PFSK-1 (cell line): ENCODE results near the gene GDPD4.

Experiments
- POLR2AphosphoS5 ChIP-seq: IDR thresholded peaks from 2 replicates; pipeline ENCODE4 v1.6.1; 2012; ENCODE audit warnings: low read depth, mild to moderate bottlenecking, control low read depth, low read length, moderate library complexity
- SIN3A ChIP-seq: IDR thresholded peaks from 2 replicates; pipeline ENCODE4 v1.6.1; 2012; ENCODE audit warnings: mild to moderate bottlenecking, low read length, moderate library complexity, borderline replicate concordance; ENCODE audit not compliant: insufficient read depth
- TAF1 ChIP-seq: IDR thresholded peaks from 2 replicates; pipeline ENCODE4 v1.6.1; 2012; ENCODE audit warnings: low read length, control low read depth, borderline replicate concordance; ENCODE audit not compliant: insufficient read depth
- TF ChIP-seq, protein P1 (sequence below), 2 experiments: IDR thresholded peaks; 2 replicates each; pipeline versions ENCODE4 v1.6.1 to v1.8.0; 2011 to 2012; ENCODE audit warnings: low read depth in 2 of 2, low read length in 2 of 2, control low read depth in 1 of 2, inconsistent platforms in 1 of 2, mild to moderate bottlenecking in 1 of 2, moderate library complexity in 1 of 2; ENCODE audit not compliant: insufficient read depth in 1 of 2

DNA sequence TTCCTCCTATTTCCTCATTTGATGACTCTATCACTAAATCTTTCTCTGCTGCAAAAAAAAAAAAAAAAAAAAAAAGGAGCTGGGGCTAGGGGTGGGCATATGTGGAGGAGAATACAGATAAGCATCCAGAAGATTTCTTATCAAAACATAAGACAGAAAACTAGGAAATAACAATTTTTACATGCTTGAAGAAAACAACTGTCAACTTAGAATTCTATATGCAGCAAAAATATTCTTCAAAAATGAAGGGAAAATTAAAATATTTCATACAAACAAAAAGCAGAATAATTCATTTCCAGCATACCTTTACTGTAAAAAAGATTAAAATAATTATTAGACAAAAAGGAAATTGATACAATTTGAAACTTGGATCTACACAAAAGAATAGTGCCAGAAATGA lies 38.7 kb downstream of the GDPD4 start:
- no peak for TF ChIP-seq TAF1
- TF ChIP-seq SIN3A, result no peak
- TF ChIP-seq POLR2AphosphoS5, result no peak
- TF ChIP-seq, protein P1, sequence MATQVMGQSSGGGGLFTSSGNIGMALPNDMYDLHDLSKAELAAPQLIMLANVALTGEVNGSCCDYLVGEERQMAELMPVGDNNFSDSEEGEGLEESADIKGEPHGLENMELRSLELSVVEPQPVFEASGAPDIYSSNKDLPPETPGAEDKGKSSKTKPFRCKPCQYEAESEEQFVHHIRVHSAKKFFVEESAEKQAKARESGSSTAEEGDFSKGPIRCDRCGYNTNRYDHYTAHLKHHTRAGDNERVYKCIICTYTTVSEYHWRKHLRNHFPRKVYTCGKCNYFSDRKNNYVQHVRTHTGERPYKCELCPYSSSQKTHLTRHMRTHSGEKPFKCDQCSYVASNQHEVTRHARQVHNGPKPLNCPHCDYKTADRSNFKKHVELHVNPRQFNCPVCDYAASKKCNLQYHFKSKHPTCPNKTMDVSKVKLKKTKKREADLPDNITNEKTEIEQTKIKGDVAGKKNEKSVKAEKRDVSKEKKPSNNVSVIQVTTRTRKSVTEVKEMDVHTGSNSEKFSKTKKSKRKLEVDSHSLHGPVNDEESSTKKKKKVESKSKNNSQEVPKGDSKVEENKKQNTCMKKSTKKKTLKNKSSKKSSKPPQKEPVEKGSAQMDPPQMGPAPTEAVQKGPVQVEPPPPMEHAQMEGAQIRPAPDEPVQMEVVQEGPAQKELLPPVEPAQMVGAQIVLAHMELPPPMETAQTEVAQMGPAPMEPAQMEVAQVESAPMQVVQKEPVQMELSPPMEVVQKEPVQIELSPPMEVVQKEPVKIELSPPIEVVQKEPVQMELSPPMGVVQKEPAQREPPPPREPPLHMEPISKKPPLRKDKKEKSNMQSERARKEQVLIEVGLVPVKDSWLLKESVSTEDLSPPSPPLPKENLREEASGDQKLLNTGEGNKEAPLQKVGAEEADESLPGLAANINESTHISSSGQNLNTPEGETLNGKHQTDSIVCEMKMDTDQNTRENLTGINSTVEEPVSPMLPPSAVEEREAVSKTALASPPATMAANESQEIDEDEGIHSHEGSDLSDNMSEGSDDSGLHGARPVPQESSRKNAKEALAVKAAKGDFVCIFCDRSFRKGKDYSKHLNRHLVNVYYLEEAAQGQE (IDR thresholded peaks at IDR 0.05; ENCODE audit: insufficient read depth in 1 of 2, low read depth in 2 of 2, low read length in 2 of 2), result no peak
